Activated T-cell treated with anti-CD3 and anti-CD28 coated beads, Interleukin-2, amount 50 U/mL, for 4 hours (primary cell): ENCODE data around the gene STRIP2. TPM values are rescaled to one million over a fixed set of nuclear protein-coding genes. Genes with fewer than 3 reads are reported as not detected.
"Not testable (repeated sequence)": the region's sequence is repeated elsewhere in the genome, so short reads cannot be mapped to it uniquely, and the experiment has no call there.

ENCODE experiments used
- ATAC-seq, 2 donors: fragments of 200-7000 bp; cut with Tn5 transposase; one replicate each; pipeline ENCODE4 v1.10.0; 2021
- DNase-seq: peaks from one replicate; pipeline ENCODE4 v3.0.0-alpha.2; 2020
- H3K27me3 Mint-ChIP-seq: one replicate; pipeline ENCODE4 v1.8.0; 2021; ENCODE audit warnings: low read depth, mixed read lengths
- H3K36me3 Mint-ChIP-seq: one replicate; pipeline ENCODE4 v1.8.0; 2022; ENCODE audit warnings: mixed read lengths; ENCODE audit not compliant: insufficient read depth
- H3K4me1 Mint-ChIP-seq: one replicate; pipeline ENCODE4 v1.8.0; 2021; ENCODE audit warnings: low read depth, mixed read lengths
- H3K4me3 Mint-ChIP-seq: one replicate; pipeline ENCODE4 v1.8.0; 2021; ENCODE audit warnings: mild to moderate bottlenecking, moderate library complexity, mixed read lengths
- H3K9me3 Mint-ChIP-seq: one replicate; pipeline ENCODE4 v1.8.0; 2021; ENCODE audit warnings: mixed read lengths
- total RNA-seq, 3 donors: library from RNA; stranded (reverse); gene quantifications; one replicate each; pipeline ENCODE4 v1.2.1, GENCODE V29; 2021

The STRIP2 gene
- total RNA-seq, 3 donors from 2014 or later, result 51.6 to 64.1 (median 56.1) TPM

- Mint-ChIP-seq H3K36me3 (peaks cover 11% of the 10 kb centered on the region), H3K27me3 (no peaks in the 10 kb centered on the region), H3K9me3 (no peaks in the 10 kb centered on the region), H3K4me1 (no peaks in the 10 kb centered on the region), H3K4me3 (no peak overlapping the region)
- DNase-seq (no peak), ATAC-seq (no peak)
These were observed 45.6 kb downstream of the STRIP2 start for GRCh38 chr7:129479831-129480230.

GRCh38 chr7:129480674-129481363 is 46.6 kb downstream of the STRIP2 start:
- DNase-seq (no peak), ATAC-seq (no peak)
- Mint-ChIP-seq H3K27me3 (no peaks in the 10 kb centered on the region), H3K4me1 (no peaks in the 10 kb centered on the region), H3K4me3 (no peak overlapping the region), H3K9me3 (no peaks in the 10 kb centered on the region), H3K36me3 (peaks cover 10% of the 10 kb centered on the region)

- H3K4me3 Mint-ChIP-seq, H3K27me3 Mint-ChIP-seq, ATAC-seq, H3K9me3 Mint-ChIP-seq, H3K4me1 Mint-ChIP-seq, DNase-seq: not testable (repeated sequence)
- peaks cover 10% of the 10 kb centered on the region for H3K36me3 Mint-ChIP-seq
These were observed 47.1 kb downstream of the STRIP2 start for GRCh38 chr7:129481376-129481775.

DNA sequence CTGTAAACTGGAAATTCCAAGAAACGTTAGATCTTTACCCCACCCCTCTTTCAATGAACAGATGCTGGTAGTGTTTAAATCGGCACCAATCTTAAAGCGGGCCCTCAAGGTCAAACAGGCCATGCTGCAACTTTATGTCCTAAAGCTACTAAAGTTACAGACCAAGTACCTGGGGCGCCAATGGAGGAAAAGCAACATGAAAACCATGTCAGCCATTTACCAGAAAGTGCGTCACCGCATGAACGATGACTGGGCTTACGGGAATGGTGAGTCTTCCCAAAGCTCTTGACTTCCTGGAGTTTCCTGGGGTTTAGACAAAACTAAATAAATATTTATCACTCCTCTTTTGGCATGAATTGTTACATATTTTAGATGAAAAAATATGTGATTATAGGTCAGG is 48.5 kb downstream of the STRIP2 start:
- Mint-ChIP-seq H3K9me3 (no peaks in the 10 kb centered on the region), H3K36me3 (peaks cover 13% of the 10 kb centered on the region), H3K4me1 (no peaks in the 10 kb centered on the region), H3K4me3 (no peak overlapping the region), H3K27me3 (no peaks in the 10 kb centered on the region)
- DNase-seq (no peak), ATAC-seq (no peak)

DNA sequence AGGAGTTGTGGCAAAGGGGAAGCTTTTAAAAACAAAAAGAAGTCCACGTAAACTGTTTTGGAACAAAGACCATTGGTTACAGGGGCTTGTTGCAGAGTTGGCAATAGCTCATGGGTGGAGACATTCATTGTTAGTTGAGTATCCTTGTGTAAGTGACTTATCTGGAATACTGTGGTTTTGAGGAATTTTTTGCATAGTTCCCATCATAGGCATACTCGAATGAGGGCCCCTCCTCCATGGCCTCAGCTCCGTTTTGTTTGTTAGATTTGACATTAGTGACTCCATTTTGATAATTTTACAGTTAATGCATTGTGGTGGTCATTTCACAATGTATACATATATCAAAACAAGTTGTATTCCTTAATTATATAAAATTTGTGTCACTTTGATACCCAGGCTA is 55.3 kb downstream of the STRIP2 start:
- Mint-ChIP-seq H3K9me3 (no peaks in the 10 kb centered on the region), H3K4me1 (peaks cover 15% of the 10 kb centered on the region), H3K27me3 (no peaks in the 10 kb centered on the region), H3K36me3 (peaks cover 14% of the 10 kb centered on the region), H3K4me3 (no peak overlapping the region)
- ATAC-seq (no peak), DNase-seq (no peak)

- Mint-ChIP-seq H3K4me3 (no peak overlapping the region), H3K9me3 (no peaks in the 10 kb centered on the region), H3K4me1 (peaks cover 22% of the 10 kb centered on the region), H3K36me3 (peaks cover 7% of the 10 kb centered on the region), H3K27me3 (no peaks in the 10 kb centered on the region)
- ATAC-seq (no peak), DNase-seq (no peak)
These were observed 58.2 kb downstream of the STRIP2 start for GRCh38 chr7:129492391-129492790.

DNA sequence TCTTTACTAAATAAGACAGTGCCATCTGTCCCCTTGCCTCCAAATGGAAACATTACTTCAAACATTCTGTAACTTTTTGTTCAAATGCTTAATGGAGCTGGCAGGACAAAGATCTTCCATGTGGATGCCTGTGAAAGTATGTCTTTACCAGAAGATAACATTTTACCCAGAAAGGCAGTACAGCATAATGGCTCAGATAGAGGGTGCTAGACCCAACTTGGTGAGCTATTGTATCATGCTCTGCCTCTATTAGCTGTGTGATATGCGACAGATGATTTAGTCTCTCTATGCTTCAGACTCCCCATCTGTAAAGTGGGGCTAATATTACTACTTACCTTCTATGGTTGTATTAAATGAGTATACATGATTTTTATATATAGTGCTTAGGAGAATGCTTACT is 59.3 kb downstream of the STRIP2 start:
- Mint-ChIP-seq H3K4me1 (peaks cover 22% of the 10 kb centered on the region), H3K36me3 (peaks cover 5% of the 10 kb centered on the region), H3K4me3 (no peak overlapping the region), H3K27me3 (no peaks in the 10 kb centered on the region), H3K9me3 (no peaks in the 10 kb centered on the region)
- DNase-seq (no peak), ATAC-seq (peak in 1 of 2 donors; percentile 36)

- Mint-ChIP-seq H3K9me3 (no peaks in the 10 kb centered on the region), H3K27me3 (no peaks in the 10 kb centered on the region), H3K36me3 (peaks cover 1% of the 10 kb centered on the region), H3K4me3 (no peak overlapping the region), H3K4me1 (peaks cover 22% of the 10 kb centered on the region)
- peak; percentile 82 to 87 for ATAC-seq
- DNase-seq, result no peak
These were observed 59.8 kb downstream of the STRIP2 start for GRCh38 chr7:129494041-129494440.

GRCh38 chr7:129495987-129496386 is 61.8 kb downstream of the STRIP2 start:
- H3K4me1 Mint-ChIP-seq, result peaks cover 22% of the 10 kb centered on the region
- H3K36me3 Mint-ChIP-seq, result no peaks in the 10 kb centered on the region
- no peaks in the 10 kb centered on the region for H3K9me3 Mint-ChIP-seq
- ATAC-seq (no peak), DNase-seq (no peak)
- H3K4me3 Mint-ChIP-seq, result no peak overlapping the region
- no peaks in the 10 kb centered on the region for H3K27me3 Mint-ChIP-seq

GRCh38 chr7:129496653-129497052 is 62.4 kb downstream of the STRIP2 start:
- no peak overlapping the region for H3K4me3 Mint-ChIP-seq
- no peak for DNase-seq
- H3K9me3 Mint-ChIP-seq, result no peaks in the 10 kb centered on the region
- peaks cover 27% of the 10 kb centered on the region for H3K4me1 Mint-ChIP-seq
- no peaks in the 10 kb centered on the region for H3K27me3 Mint-ChIP-seq
- no peaks in the 10 kb centered on the region for H3K36me3 Mint-ChIP-seq
- ATAC-seq, result no peak

DNA sequence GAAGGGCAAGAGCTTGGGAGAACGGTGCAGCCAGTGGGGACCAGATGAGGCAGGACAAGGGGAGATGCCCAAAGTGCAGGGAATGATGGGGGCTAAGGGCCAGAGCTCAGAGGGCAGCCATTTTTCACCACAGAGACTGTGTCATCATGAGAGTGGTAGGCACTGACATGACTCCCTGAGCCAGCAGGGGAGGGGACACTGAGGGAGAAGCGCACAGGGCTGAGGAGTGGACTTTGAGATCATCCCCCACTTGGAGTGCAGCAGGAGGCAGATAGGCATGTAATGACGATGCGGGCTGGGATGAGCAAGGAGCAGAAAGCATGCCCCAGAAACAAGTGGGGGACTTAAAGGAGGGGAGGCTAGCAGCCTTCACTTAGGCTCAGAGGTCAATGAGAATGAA is 62.9 kb downstream of the STRIP2 start:
- ATAC-seq (no peak), DNase-seq (no peak)
- Mint-ChIP-seq H3K9me3 (no peaks in the 10 kb centered on the region), H3K27me3 (no peaks in the 10 kb centered on the region), H3K4me3 (no peak overlapping the region), H3K4me1 (peaks cover 31% of the 10 kb centered on the region), H3K36me3 (no peaks in the 10 kb centered on the region)

DNA sequence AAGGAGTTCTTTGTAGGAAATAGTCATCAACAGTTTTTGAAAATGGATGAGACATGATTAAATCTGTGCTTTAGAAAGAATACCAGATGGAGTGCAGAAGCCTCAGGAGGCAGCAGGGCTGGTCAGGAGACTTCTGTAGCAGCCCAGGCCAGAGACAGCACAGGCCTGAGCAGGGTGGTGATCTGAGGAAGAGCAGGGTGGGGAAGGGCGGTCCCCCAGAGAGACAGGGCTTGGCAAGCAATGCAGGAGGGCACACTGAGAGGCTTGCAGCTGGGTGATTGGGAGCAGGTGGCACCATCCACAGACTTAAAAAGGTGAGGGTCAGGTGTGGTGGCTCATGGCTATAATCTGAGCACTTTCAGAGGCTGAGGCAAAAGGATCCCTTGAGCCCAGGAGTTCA is 63.8 kb downstream of the STRIP2 start:
- Mint-ChIP-seq H3K36me3 (no peaks in the 10 kb centered on the region), H3K4me3 (no peak overlapping the region), H3K27me3 (no peaks in the 10 kb centered on the region), H3K9me3 (no peaks in the 10 kb centered on the region), H3K4me1 (peaks cover 24% of the 10 kb centered on the region)
- no peak for ATAC-seq
- no peak for DNase-seq

GRCh38 chr7:129499999-129500398 is 65.8 kb downstream of the STRIP2 start:
- Mint-ChIP-seq H3K27me3 (no peaks in the 10 kb centered on the region), H3K4me1 (peaks cover 21% of the 10 kb centered on the region), H3K9me3 (no peaks in the 10 kb centered on the region), H3K4me3 (no peak overlapping the region), H3K36me3 (no peaks in the 10 kb centered on the region)
- ATAC-seq (no peak), DNase-seq (no peak)

DNA sequence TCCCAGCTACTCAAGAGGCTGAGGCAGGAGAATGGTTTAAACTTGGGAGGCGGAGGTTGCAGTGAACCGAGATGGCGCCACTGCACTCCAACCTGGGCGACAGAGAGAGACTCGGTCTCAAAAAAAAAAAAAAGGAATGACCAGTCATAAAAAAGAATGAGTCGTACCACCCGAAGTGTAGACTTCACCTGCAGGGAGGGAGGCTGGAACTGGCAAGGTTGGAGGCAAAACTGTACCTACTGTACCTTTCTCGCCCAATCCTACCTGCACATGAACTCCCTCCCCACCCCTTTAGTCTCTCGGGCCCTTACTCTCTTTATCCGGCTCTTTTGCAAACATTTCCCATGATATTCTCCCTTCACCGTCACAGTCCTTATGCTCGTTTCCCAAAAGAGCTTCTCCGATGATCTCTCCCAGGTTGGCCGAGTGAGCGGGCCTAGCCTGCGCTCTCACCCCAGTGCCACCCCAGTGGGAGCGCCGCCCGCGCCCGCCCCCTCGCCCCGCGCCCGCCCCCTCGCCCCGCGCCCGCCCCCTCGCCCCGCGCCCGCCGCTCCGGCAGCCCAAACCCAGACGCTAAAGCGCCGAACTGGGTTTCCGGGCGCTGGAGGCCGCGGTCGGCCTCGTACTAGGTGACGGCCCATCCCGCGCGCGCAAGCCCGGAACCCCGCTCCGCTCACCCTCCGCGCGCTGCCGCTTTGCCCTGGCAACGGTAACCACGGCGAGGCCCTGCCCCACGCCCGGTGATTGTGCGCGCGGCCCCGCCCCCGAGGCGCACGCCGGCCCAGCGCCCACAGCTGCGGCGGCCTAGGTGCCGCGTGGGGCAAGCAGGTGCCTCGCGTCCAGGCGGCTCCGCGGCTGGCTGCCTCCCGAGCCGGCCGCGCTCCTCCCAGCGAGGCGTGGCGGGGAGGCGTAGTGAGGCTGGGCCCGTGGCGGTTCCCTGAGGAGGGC is 67.8 kb downstream of the STRIP2 start, which contains the start of gene SMKR1:
Gene SMKR1 (plus strand): TSS at position 772 of the 948 bp plus-strand sequence. CDS start 294 bp downstream, outside the sequence.
- H3K27me3 Mint-ChIP-seq, result no peaks in the 10 kb centered on the region
- no peaks in the 10 kb centered on the region for H3K36me3 Mint-ChIP-seq
- H3K4me1 Mint-ChIP-seq, result peaks cover 14% of the 10 kb centered on the region
- peak within 1 kb of the TSS; percentile 82 for H3K4me3 Mint-ChIP-seq
- DNase-seq (peak; percentile 88), ATAC-seq (peak; percentile 98)
- no peaks in the 10 kb centered on the region for H3K9me3 Mint-ChIP-seq
